ENCODE measurements around the gene RUFY1.

DNA sequence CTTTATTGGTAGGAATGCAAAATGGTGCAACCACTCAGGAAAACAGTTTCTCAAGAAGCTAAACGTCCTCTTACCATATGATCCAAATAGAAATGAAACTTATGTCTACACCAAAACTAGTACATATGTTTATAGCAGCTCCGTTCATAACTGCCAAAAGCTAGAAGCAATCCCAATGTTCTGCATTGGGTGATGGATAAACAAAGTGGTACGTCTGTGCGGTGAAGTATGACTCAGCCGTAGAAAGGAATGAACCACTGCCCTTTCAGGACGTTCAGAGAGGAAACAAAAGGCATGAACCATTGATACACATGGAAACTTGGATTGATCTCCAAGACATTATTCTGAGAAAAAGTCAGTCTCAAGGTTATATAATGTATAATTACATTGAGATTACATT lies 45.6 kb downstream of the RUFY1 start:
- TF ChIP-seq POLR2AphosphoS5 (IDR thresholded peaks at IDR 0.05; ENCODE audit: low read depth, low read length) (no peak), POLR2A (IDR thresholded peaks at IDR 0.05; ENCODE audit: low read depth, low read length) (no peak), TAF1 (IDR thresholded peaks at IDR 0.05; ENCODE audit: borderline replicate concordance, low read depth, low read length) (no peak)

Data from GM12892 (cell line).